GM19099 (cell line): Measurements from ENCODE around the gene MKI67.

Experiments used
- POLR2A ChIP-seq: IDR thresholded peaks from 3 replicates; pipeline ENCODE4 v1.6.1; 2011; ENCODE audit warnings: low read depth; ENCODE audit not compliant: insufficient read length; ENCODE audit errors: extremely low read depth

The MKI67 gene

DNA sequence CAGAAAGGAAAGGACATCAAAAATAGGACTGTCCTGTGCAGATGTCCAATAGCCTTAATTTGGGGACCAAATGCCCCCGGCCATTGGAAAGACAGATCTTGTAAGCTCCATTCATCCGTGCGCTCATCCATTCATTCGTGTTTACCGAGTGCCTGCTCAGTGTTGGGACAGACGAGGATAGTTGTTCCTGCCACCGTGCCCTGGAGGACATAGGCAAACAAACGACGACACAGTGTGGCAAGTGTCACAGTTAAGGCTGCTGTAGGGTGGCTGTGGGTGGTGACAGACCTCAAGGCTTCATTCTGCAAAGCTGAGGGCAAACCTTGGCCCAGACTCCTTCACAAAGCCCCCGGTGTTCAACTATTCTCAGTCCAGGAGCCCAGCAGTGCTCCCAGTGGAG lies 27.6 kb downstream of the MKI67 start:
- TF ChIP-seq POLR2A, result no peak

DNA sequence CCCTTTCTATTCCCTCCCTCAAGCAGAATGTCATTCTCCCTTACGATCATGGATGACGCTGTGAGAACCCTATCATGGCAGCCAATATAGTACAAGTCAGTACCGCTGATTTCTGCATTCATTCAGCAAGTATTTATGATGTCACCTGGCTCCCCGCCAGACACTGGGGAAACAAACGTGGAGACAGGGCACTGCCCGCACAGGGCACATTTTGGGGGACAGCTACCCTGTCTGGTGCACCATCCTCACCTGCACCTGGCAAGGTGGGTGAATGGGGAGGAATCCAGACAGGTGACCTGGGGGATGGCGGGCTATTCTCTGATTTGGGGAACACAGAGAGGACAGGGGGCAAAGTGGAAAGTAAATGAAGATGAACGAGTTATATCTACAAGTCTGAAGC lies 28.4 kb downstream of the MKI67 start:
- no peak for TF ChIP-seq POLR2A

DNA sequence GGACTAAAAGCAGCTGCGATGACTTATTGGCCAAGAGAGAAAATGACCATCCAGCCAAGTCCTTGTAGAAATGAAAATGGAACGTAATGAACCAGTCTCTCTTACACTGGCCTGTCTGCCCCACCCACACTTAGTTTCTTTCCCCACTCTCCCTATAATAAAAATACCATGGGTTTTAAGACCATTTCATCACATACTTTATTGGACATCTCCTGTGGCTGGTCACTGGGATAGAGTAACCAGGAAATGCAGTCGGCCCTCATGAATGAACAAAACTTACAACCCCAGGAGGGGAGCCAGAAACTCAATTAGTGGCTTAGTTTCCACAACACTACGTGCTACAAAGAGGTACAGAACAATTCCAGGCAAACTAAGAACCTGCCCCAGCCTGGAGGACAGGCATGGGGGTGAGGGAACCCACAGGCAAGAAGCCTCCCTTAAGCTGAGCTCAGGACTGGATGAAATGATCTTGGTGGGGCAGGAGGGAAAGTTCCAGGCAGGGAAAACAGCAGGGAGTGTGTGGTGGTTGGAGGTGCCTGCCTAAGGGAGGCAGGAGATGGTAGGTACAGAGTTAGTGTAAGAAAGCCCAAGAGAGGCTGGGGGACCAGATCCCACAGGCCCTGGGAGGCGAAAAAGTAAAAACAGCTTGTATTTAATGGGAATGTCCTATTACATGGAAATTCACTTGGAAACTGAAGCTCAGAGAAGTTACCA lies 29.6 kb downstream of the MKI67 start:
- no peak for TF ChIP-seq POLR2A

DNA sequence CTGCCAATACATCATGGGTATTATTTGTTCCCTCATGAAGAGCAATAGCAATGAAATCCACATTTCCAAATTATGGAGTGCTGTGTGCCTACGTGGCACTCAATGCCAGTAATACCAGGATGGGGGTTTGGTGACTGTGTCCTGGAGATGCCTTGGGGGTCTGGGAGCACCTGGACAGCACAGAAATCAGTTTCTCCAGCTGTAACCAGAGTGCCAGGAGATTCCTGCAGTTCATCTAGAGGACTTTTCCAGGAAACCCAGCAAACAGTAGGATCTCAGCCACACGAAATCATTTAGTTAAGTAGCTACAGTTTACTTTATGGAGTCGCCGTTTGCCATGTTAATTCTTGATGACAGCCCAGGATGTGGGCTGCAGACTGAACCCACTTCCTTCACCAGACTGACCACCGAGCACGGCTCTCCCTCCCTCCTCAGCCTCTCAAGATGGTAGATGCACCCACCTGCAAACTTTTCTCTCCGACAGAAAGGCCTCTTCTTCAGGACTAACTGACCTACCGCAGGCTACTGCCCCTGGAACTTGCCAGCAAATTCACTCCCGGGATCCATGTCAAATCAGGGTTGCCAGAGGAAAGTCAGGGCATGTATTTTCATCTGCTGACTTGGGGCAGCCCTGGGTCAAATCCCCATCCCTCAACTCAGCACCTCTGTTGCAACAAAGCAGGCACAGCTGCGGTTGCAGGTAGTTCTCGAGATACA lies 30.3 kb downstream of the MKI67 start:
- no peak for TF ChIP-seq POLR2A

DNA sequence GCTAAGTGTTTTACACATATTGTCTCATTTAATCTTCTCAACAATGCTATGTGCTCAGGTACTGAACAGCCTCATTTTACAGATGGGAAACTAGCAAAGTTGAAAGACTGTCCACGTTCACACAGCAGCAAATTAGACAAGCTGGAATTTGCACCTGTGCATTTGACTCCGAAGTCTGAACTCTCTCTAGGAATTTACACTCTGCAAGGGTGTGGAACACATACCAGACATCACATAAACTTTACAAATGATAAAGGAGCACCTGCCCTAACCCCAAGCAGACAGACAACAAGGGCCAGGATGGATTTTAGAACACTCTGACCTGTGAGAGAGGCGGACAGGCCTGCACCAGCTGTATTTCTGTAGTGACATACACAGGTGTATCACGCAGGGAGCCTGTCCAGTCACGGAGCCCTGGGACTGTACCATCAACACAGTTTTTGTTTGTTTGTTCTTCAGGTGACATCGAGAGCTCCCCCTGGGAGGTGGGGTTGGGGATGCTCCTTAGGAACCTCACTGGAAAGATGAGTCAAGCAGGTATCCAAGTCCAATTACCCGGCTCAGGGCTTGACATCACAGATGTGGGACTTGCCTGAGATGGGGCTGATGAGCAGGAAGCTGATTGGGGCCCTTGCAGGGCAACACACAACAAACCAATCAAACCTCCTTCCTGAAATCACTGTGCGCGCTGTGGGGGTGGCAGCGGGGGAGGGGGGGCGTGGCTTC lies 31.0 kb downstream of the MKI67 start:
- TF ChIP-seq POLR2A, result peak; percentile 26

DNA sequence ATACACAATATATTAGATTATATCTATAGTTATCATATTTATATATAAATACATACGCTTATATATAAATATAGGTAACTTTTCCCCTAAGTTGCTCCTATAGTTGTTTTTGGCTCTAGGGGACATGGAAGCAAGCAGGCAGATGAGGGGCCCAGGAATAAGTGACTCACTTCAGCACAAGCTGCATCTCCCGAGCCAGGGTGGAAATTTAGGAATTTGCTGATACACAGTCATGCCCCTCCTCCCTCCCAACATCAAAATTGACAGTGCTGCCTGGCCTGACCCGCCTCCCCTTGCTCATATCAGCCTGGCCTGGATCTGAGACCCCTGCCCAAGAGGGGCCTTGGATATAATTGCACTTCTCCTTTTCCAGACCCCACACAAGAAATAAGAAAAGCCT lies 33.8 kb downstream of the MKI67 start:
- no peak for TF ChIP-seq POLR2A

DNA sequence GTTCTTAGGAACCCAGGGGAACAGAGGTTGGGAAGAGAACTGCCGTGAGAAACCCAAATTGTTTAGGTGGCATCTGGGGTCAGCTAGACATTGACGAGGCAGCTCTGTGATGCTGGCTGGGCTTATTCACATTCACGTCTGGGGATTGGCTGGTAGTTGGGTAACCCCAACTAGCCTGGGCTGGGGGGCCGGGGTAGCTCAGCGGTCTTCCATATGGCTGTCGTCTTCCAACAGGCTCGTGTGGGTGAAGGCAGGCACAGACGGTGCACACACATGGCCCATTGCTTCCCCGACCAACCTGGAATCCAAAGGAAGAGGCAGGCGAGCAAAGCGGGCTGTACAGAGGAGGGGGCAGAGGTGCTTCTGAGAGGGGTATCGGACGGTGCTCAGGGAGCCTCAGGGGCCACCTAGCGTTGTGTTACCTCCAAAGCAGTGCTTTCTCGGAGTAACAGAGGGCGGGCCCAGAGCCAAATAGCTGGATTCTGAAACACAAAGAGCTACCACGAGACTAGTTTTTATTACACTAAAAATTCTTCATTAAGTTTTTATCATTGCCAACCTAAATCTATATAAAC lies 34.5 kb downstream of the MKI67 start:
- TF ChIP-seq POLR2A, result no peak

DNA sequence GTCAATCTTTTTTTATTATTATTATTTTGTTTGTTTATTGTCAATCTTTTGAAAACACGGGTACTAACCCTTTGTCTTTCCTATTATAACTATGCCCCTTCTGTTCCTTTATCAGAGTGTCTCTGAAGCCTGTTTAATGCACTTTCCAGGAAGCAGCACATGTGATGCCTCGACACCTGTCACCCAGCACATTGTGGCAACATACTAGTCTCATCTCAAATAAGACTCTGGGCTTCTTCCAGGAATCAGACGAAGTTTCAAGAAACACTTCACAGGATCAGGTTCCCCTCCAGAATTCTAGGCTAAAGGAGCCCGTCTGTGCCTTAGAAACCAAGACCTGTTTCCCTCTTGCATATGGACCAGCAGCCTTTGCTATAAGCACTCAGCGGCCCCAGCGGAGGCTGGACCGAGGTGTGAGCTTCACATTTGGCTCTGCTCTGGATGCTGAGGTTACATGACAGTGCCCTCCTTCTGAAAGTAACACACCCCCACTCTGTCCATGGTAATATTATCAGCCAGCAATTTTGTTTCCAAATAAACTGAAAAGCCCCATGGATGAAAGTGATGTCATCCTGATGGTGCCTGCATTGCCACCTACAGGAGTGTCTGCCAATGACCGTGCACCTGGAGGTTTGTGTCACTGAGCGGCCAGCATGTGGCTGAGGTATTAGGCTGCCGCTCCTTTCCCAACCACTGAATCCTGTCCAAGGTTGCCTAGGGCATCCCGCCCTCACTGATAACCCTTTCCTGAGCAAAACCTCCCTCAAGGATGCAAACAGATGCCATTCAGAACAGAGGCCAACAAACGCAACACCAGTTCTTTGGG lies 38.1 kb downstream of the MKI67 start:
- no peak for TF ChIP-seq POLR2A

DNA sequence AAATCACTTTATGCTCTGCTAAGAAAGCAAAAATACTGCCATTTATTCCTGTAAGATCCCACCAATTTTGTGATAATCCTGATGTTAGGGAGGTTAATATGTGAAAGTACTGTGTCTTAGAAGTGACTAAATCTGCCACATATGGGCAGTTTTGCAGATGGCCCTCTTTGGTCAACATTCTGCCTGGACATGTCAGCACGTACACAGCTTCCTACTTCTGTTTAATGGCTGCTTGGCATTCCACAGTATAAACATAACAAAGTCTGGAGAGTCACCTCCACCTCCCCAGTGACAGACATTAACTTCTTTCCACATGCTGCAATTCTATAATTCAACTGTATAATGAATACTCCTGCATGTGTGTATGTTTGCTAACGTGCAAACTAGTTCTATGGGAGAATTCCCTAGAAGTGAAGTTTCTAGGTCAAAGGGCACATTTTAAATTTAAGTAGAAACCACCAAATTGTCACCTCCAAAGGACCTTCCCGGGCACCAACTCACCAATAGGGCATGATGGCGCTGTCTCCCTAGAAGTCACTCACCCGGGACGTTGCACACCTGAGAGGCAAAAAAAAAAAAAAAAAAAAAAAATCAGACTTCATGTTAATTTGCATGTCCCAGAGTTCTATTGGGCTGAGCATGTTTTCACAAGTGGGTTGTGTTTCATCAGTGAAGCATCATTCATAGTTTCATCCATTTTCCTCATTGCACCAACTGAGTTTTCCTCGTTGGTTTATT lies 38.9 kb downstream of the MKI67 start:
- TF ChIP-seq POLR2A, result no peak

DNA sequence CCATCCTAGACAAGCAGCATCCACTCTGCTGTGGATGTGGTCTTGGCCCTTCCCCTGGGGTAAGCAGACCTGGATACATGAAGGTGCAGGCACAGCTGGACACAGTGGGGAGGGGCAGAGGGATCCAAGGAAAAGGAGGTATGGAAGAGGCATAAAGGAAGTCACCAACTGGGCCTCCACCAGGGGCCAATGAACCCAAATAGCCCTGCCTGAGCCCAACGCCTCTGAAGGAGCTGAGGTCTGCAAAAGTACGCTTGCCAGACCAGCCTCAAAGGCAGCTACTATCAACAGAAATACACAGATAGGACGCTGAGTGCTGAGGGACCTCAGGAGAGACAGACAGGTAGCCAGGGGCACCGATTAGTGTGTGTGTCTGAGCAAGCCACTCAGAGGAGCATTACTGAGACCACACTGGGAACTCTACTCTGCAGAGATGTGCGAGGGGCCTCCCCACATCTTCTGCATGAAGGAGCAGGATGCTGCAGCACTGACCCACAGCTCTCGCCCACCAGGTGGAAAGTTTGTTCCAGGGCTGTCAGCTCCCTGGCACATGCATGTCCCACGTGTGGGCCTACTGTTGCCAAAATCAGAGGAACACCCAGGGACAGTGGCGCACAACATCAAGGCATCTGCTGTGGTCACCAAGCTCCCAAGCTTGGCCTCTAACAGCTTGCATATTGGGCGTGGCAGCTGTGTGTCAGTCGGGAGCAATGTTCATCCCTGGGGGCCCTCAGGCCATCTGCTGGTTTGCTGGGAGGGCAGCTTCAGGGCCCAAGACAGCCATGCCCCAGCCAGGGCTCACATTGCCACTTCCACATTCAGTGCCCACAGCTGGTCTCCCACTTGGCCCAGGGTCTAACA lies 40.0 kb downstream of the MKI67 start:
- no peak for TF ChIP-seq POLR2A

DNA sequence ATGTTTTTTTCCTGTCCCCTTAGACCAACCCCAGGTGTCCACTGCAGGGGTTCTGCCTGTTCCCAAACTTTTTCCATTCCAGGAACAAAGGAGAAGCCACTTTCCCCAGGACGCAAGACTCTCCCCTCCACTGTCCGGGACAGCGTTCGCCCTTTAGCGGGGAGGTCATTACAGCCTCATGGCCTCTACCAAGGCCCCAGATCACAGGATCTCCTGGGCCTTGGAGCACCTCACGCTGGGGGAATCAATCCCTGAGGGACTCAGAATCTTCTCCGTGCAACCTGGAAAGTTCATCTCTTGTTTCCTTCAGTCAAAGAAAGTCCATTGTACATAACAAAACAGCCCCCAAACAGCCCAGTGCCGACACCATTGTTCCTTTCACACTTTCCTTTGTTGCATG lies 41.2 kb downstream of the MKI67 start:
- TF ChIP-seq POLR2A, result no peak

DNA sequence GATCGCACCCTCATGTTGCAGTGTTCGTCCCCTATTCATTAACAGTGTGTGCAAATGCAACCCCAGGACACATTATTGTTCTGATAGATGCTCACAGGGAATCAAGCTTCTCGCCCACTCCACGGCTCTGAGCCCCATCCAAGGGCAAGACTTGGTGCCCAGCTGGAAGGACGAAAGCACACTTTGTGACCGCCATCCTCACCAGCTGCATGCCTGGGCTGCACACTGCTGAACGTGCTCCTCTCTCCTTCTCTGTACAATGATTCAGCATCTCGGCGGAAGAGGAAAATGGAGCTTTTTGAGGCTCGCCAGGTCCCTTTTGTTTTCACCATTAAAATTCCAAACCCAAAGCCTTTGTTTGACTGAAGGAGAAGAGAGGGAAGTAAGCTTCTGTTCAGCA lies 41.9 kb downstream of the MKI67 start:
- TF ChIP-seq POLR2A, result no peak
